HepG2 (cell line): ENCODE results near the gene DUS1L. TPM values are rescaled to one million over a fixed set of nuclear protein-coding genes. Genes with fewer than 3 reads are reported as not detected.

Experiments used
- AGO2 ChIP-seq: fragments of 200-400 bp; formaldehyde crosslinking; optimal IDR thresholded peaks from 2 replicates; pipeline ENCODE3; 2017; ENCODE audit warnings: mild to moderate bottlenecking, low read depth, low read length, moderate library complexity
- CREB3 ChIP-seq: sonication (generic); formaldehyde crosslinking; IDR thresholded peaks from 2 replicates; pipeline ENCODE4 v1.5.0; 2020; ENCODE audit warnings: missing genetic modification reagents
- DNMT3B ChIP-seq: conservative IDR thresholded peaks from 2 replicates; pipeline ENCODE4 v1.6.1; 2016; ENCODE audit warnings: missing biosample characterization, control low read depth
- EP300 ChIP-seq, 3 experiments: sonication (generic) in 1 of 3; formaldehyde crosslinking in 1 of 3; IDR thresholded peaks; 2 replicates each; pipeline versions ENCODE4 v1.5.1 to v1.6.1; 2011 to 2020; ENCODE audit warnings: low read depth in 2 of 3, low read length in 2 of 3, borderline replicate concordance in 1 of 3, improper control_type of control experiment in 1 of 3, mild to moderate bottlenecking in 1 of 3, missing genetic modification reagents in 1 of 3, moderate library complexity in 1 of 3
- HDAC6 ChIP-seq: fragments of 200-600 bp; sonication (generic); IDR thresholded peaks from 2 replicates; pipeline ENCODE4 v1.7.0; 2017; ENCODE audit warnings: mild to moderate bottlenecking, antibody characterized with exemption, low read length, low read depth
- HMGXB4 ChIP-seq, 2 experiments: sonication (generic) in 1 of 2; formaldehyde crosslinking in 1 of 2; IDR thresholded peaks; 2 replicates each; pipeline versions ENCODE4 v1.4.0 to v1.6.1; 2018 to 2020; ENCODE audit warnings: missing genetic modification reagents in 2 of 2, borderline replicate concordance in 1 of 2, low read depth in 1 of 2, mild to moderate bottlenecking in 1 of 2, missing biosample characterization in 1 of 2
- JARID2 ChIP-seq: sonication (generic); formaldehyde crosslinking; IDR thresholded peaks from 2 replicates; pipeline ENCODE4 v1.8.1; 2023; ENCODE audit warnings: missing genetic modification reagents, inconsistent platforms; ENCODE audit not compliant: insufficient replicate concordance
- MBD4 ChIP-seq: IDR thresholded peaks from 2 replicates; pipeline ENCODE4 v1.6.1; 2012; ENCODE audit warnings: low read length, inconsistent platforms, borderline replicate concordance
- PREB ChIP-seq: sonication (generic); formaldehyde crosslinking; IDR thresholded peaks from 2 replicates; pipeline ENCODE4 v1.4.0; 2020; ENCODE audit warnings: missing genetic modification reagents
- RFX5 ChIP-seq: IDR thresholded peaks from 2 replicates; pipeline ENCODE4 v1.6.1; 2011; ENCODE audit warnings: low read depth, low read length, improper control_type of control experiment
- SNRNP70 ChIP-seq: fragments of 200-400 bp; formaldehyde crosslinking; IDR thresholded peaks from 2 replicates; pipeline ENCODE4 v1.6.1; 2017; ENCODE audit warnings: mild to moderate bottlenecking, low read depth, low read length, moderate library complexity
- ZBTB37 ChIP-seq: sonication (generic); formaldehyde crosslinking; IDR thresholded peaks from 2 replicates; pipeline ENCODE4 v1.4.0; 2020; ENCODE audit warnings: mild to moderate bottlenecking, missing genetic modification reagents
- ZFAT ChIP-seq: sonication (generic); formaldehyde crosslinking; conservative IDR thresholded peaks from 2 replicates; pipeline ENCODE4 v1.8.1; 2023; ENCODE audit warnings: missing genetic modification reagents, inconsistent platforms
- ZNF326 ChIP-seq: sonication (generic); formaldehyde crosslinking; IDR thresholded peaks from 2 replicates; pipeline ENCODE4 v1.4.0; 2020; ENCODE audit warnings: missing genetic modification reagents, borderline replicate concordance
- ZNF652 ChIP-seq: IDR thresholded peaks from 2 replicates; pipeline ENCODE4 v1.6.1; 2016; ENCODE audit warnings: low read depth, borderline replicate concordance
- ZNF724P ChIP-seq: sonication (generic); formaldehyde crosslinking; IDR thresholded peaks from 2 replicates; pipeline ENCODE4 v1.8.0; 2022; ENCODE audit warnings: missing genetic modification reagents, borderline replicate concordance
- ZSCAN22 ChIP-seq: sonication (generic); formaldehyde crosslinking; IDR thresholded peaks from 2 replicates; pipeline ENCODE4 v1.4.0; 2020; ENCODE audit warnings: mild to moderate bottlenecking, missing genetic modification reagents
- ZSCAN29 ChIP-seq: sonication (generic); formaldehyde crosslinking; conservative IDR thresholded peaks from 2 replicates; pipeline ENCODE4 v1.4.0; 2020; ENCODE audit warnings: mild to moderate bottlenecking, missing genetic modification reagents
- polyA plus RNA-seq, 8 experiments: library from polyadenylated mRNA; depleted of rRNA in 3 of 8; stranded (reverse) in 7 of 8; unstranded in 1 of 8; fragments of >200 nt; fragmentation: Illumina TruSeq in 4 of 8; extraction: Trizol in 4 of 8; gene quantifications; 2 replicates each; pipeline versions ENCODE4 v1.2.1 to v1.2.3, GENCODE V29; 2011 to 2016; ENCODE audit warnings: low read depth in 4 of 8, missing spikeins in 1 of 8, mixed read lengths in 1 of 8; ENCODE audit not compliant: insufficient read depth in 1 of 8
- total RNA-seq, 5 experiments: library from RNA; depleted of rRNA; stranded (reverse); fragments of >200 nt; fragmentation: Illumina TruSeq; extraction: Trizol; gene quantifications; 2 replicates each; pipeline ENCODE4 v1.2.3, GENCODE V29; 2016; ENCODE audit warnings: low read depth in 1 of 5
- TF ChIP-seq, protein P1 (sequence below): sonication (generic); formaldehyde crosslinking; IDR thresholded peaks from 2 replicates; pipeline ENCODE4 v1.8.1; 2023; ENCODE audit warnings: missing genetic modification reagents, inconsistent platforms, borderline replicate concordance
- TF ChIP-seq, protein P2 (sequence below): sonication (generic); formaldehyde crosslinking; IDR thresholded peaks from 2 replicates; pipeline ENCODE4 v1.4.0; 2020; ENCODE audit warnings: missing genetic modification reagents

DUS1L gene
- total and polyA plus RNA-seq, 2 of the 13 experiments (the other 11 are each of a cell fraction or from before 2014, with no cell fraction given), result 81.0 to 109 TPM

DNA sequence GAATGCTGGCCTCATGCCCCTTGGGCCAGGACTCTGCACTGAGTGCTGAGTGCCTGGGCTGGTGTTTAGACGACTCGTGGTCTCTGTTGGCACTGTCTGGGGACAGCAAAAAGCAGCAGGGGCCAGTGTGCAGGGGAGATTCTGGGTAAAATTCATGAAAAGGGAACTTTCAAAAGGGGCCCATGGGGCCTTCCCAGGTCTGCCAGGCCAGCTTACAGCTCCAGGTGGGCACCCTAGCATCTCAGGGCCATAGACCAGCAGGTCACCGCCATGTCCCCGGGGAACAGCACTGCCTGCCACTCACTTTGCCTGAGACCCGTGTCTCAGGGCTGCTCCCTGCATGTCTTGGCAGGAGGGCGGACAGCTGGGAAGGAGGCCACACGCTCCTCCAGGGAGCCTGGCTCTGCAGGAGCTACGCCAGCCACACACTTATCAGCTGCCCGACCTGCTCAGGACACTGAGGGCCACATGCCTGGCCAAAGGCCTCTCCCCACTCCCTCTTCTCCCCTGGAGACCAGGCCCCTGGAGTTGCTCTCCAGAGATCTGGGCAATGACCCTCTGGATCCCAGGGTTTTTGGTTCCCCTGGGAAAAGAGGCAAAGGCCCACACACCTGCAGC, 41.2 kb upstream of the DUS1L start (continued):
- TF ChIP-seq HMGXB4 (CRISPR knock-in tag; IDR thresholded peaks at IDR 0.05; ENCODE audit: borderline replicate concordance in 1 of 2, low read depth in 1 of 2) (no peak), DNMT3B (no peak; the same call in 1 of the 2 replicates), PREB (CRISPR knock-in tag) (no peak), EP300 (IDR thresholded peaks at IDR 0.05; ENCODE audit: low read depth in 2 of 2, low read length in 2 of 2) (no peak), EP300 (CRISPR knock-in tag; IDR thresholded peaks at IDR 0.05; ENCODE audit: borderline replicate concordance) (0 out of 2 replicates have a peak, but pooled peaks have one; percentile 7), SNRNP70 (no peak), ZFAT (CRISPR knock-in tag) (no peak), ZNF652 (CRISPR knock-in tag) (no peak), ZNF326 (no peak), ZBTB37 (no peak), ZSCAN22 (CRISPR knock-in tag) (no peak), CREB3 (CRISPR knock-in tag) (no peak), ZNF724P (no peak), AGO2 (no peak), ZSCAN29 (CRISPR knock-in tag) (no peak), HDAC6 (no peak), JARID2 (CRISPR knock-in tag) (no peak), MBD4 (no peak), RFX5 (no peak)
- TF ChIP-seq, protein P1, sequence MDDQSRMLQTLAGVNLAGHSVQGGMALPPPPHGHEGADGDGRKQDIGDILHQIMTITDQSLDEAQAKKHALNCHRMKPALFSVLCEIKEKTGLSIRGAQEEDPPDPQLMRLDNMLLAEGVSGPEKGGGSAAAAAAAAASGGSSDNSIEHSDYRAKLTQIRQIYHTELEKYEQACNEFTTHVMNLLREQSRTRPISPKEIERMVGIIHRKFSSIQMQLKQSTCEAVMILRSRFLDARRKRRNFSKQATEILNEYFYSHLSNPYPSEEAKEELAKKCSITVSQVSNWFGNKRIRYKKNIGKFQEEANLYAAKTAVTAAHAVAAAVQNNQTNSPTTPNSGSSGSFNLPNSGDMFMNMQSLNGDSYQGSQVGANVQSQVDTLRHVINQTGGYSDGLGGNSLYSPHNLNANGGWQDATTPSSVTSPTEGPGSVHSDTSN (CRISPR knock-in tag), result no peak
- TF ChIP-seq, protein P2, sequence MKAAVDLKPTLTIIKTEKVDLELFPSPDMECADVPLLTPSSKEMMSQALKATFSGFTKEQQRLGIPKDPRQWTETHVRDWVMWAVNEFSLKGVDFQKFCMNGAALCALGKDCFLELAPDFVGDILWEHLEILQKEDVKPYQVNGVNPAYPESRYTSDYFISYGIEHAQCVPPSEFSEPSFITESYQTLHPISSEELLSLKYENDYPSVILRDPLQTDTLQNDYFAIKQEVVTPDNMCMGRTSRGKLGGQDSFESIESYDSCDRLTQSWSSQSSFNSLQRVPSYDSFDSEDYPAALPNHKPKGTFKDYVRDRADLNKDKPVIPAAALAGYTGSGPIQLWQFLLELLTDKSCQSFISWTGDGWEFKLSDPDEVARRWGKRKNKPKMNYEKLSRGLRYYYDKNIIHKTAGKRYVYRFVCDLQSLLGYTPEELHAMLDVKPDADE (CRISPR knock-in tag), result 0 out of 2 replicates have a peak, but pooled peaks have one; percentile 1
